ENCODE data around the gene SH2B3. TPM values are rescaled to one million over a fixed set of nuclear protein-coding genes. Genes with fewer than 3 reads are reported as not detected.
A peak's percentile ranks its signal among the peaks of the same experiment; 100 is the strongest.

SH2B3 gene
- 7.8 TPM for total RNA-seq

GRCh38 chr12:111405859-111406473, at the start of gene SH2B3:
SH2B3 (plus strand) TSS chr12:111405923; CDS start chr12:111418146, 12,223 bp downstream.
- no peaks in the 10 kb centered on the region for H3K27me3 ChIP-seq (ENCODE audit: control insufficient read depth in 3 of 3, insufficient read depth in 3 of 3, low read length in 3 of 3)
- peaks cover 48 to 72% (median 64%) of the 10 kb centered on the region in 3 donors for H3K4me1 ChIP-seq (ENCODE audit: control insufficient read depth in 3 of 3, insufficient read depth in 3 of 3, low read length in 3 of 3)
- H3K4me3 ChIP-seq (ENCODE audit: low read length in 3 of 3): peak within 1 kb of the TSS; percentile 75 to 87 (median 86)
- no peaks in the 10 kb centered on the region for H3K36me3 ChIP-seq (ENCODE audit: control insufficient read depth in 3 of 3, insufficient read depth in 3 of 3, low read length in 3 of 3)
- H3K27ac ChIP-seq (ENCODE audit: low read depth, low read length): peak within 1 kb of the TSS; percentile 84
- no peaks in the 10 kb centered on the region for H3K9me3 ChIP-seq (ENCODE audit: control insufficient read depth in 3 of 3, low read length in 3 of 3)
- peak within 1 kb of the TSS; percentile 77 to 91 (median 88) for H3K9ac ChIP-seq (ENCODE audit: low read depth in 1 of 3, low read length in 3 of 3)

DNA sequence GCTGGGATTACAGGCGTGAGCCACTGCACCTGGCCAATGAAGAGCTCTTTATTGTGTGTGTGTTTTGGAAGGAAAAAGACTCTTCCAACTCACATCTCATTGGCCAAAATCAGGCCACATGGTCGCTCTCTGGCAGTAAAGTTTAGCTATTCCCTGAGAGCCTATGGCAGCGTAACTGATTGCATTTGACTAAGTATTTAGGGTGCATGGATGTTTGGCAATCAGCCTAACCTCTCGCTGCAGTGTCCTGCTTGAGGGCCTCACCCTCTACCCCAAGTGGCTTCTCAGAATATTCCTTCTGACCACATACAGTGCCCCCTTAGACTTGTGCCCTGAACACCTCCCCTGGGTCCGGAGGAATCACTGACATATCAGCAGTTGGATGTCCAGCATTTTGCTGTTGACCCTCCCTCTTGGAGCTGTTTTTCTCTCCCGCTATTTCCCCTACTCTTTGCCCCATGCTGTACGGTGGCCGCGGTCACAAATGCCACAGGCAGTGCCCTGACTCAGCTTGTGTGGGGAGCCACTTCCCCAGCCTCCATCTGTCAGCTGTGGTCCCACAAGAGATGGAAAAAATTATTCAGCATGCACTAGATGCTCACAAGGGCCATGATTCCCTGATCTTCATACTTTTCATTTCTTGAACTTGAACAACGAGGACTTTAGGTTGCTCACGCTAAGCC, 46.4 kb upstream of the SH2B3 start:
- Histone ChIP-seq H3K4me1 (ENCODE audit: control insufficient read depth in 3 of 3, insufficient read depth in 3 of 3, low read length in 3 of 3) (peaks cover 6 to 21% (median 10%) of the 10 kb centered on the region in 3 donors), H3K4me3 (ENCODE audit: low read length in 3 of 3) (no peak overlapping the region), H3K36me3 (ENCODE audit: control insufficient read depth in 3 of 3, insufficient read depth in 3 of 3, low read length in 3 of 3) (peaks cover 0 to 8% (median 7%) of the 10 kb centered on the region in 3 donors), H3K27me3 (ENCODE audit: control insufficient read depth in 3 of 3, insufficient read depth in 3 of 3, low read length in 3 of 3) (peaks cover 3 to 11% (median 4%) of the 10 kb centered on the region in 3 donors), H3K9ac (ENCODE audit: low read depth in 1 of 3, low read length in 3 of 3) (no peak overlapping the region), H3K27ac (ENCODE audit: low read depth, low read length) (no peak overlapping the region), H3K9me3 (ENCODE audit: control insufficient read depth in 3 of 3, low read length in 3 of 3) (no peaks in the 10 kb centered on the region)

DNA sequence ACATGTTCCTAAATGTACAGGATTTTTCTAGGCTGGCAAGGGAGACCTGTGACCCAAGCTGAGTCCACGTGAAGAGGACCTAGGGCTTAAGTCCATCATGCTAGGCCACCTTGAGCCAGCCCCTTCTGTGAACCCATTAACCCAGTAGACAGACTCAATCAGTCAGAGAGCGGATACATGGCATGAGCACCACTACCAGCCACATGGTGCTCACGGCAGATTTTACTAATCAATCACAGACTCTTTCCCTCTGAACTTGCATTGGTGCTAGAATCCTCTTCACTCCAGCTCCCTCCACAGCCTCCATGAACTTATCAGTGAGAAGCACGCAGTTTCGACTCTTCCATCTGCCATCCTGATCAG, 45.8 kb upstream of the SH2B3 start:
- no peaks in the 10 kb centered on the region for H3K9me3 ChIP-seq (ENCODE audit: control insufficient read depth in 3 of 3, low read length in 3 of 3)
- peaks cover 2 to 10% (median 7%) of the 10 kb centered on the region in 3 donors for H3K36me3 ChIP-seq (ENCODE audit: control insufficient read depth in 3 of 3, insufficient read depth in 3 of 3, low read length in 3 of 3)
- H3K27ac ChIP-seq (ENCODE audit: low read depth, low read length): no peak overlapping the region
- H3K4me1 ChIP-seq (ENCODE audit: control insufficient read depth in 3 of 3, insufficient read depth in 3 of 3, low read length in 3 of 3): peaks cover 6 to 21% (median 10%) of the 10 kb centered on the region in 3 donors
- peaks cover 3 to 11% (median 4%) of the 10 kb centered on the region in 3 donors for H3K27me3 ChIP-seq (ENCODE audit: control insufficient read depth in 3 of 3, insufficient read depth in 3 of 3, low read length in 3 of 3)
- no peak overlapping the region for H3K4me3 ChIP-seq (ENCODE audit: low read length in 3 of 3)
- no peak overlapping the region for H3K9ac ChIP-seq (ENCODE audit: low read depth in 1 of 3, low read length in 3 of 3)

GRCh38 chr12:111360325-111360930, 45.3 kb upstream of the SH2B3 start:
- Histone ChIP-seq H3K9me3 (ENCODE audit: control insufficient read depth in 3 of 3, low read length in 3 of 3) (no peaks in the 10 kb centered on the region), H3K4me3 (ENCODE audit: low read length in 3 of 3) (no peak overlapping the region), H3K27me3 (ENCODE audit: control insufficient read depth in 3 of 3, insufficient read depth in 3 of 3, low read length in 3 of 3) (peaks cover 3 to 11% (median 4%) of the 10 kb centered on the region in 3 donors), H3K27ac (ENCODE audit: low read depth, low read length) (no peak overlapping the region), H3K4me1 (ENCODE audit: control insufficient read depth in 3 of 3, insufficient read depth in 3 of 3, low read length in 3 of 3) (peaks cover 6 to 21% (median 10%) of the 10 kb centered on the region in 3 donors), H3K36me3 (ENCODE audit: control insufficient read depth in 3 of 3, insufficient read depth in 3 of 3, low read length in 3 of 3) (peaks cover 6 to 15% (median 7%) of the 10 kb centered on the region in 3 donors), H3K9ac (ENCODE audit: low read depth in 1 of 3, low read length in 3 of 3) (no peak overlapping the region)

GRCh38 chr12:111361073-111361716, 44.5 kb upstream of the SH2B3 start:
- Histone ChIP-seq H3K27ac (ENCODE audit: low read depth, low read length) (no peak overlapping the region), H3K27me3 (ENCODE audit: control insufficient read depth in 3 of 3, insufficient read depth in 3 of 3, low read length in 3 of 3) (peaks cover 3 to 11% (median 4%) of the 10 kb centered on the region in 3 donors), H3K36me3 (ENCODE audit: control insufficient read depth in 3 of 3, insufficient read depth in 3 of 3, low read length in 3 of 3) (peaks cover 7 to 18% (median 7%) of the 10 kb centered on the region in 3 donors), H3K4me3 (ENCODE audit: low read length in 3 of 3) (no peak overlapping the region), H3K4me1 (ENCODE audit: control insufficient read depth in 3 of 3, insufficient read depth in 3 of 3, low read length in 3 of 3) (peaks cover 6 to 21% (median 10%) of the 10 kb centered on the region in 3 donors), H3K9me3 (ENCODE audit: control insufficient read depth in 3 of 3, low read length in 3 of 3) (no peaks in the 10 kb centered on the region), H3K9ac (ENCODE audit: low read depth in 1 of 3, low read length in 3 of 3) (no peak overlapping the region)

DNA sequence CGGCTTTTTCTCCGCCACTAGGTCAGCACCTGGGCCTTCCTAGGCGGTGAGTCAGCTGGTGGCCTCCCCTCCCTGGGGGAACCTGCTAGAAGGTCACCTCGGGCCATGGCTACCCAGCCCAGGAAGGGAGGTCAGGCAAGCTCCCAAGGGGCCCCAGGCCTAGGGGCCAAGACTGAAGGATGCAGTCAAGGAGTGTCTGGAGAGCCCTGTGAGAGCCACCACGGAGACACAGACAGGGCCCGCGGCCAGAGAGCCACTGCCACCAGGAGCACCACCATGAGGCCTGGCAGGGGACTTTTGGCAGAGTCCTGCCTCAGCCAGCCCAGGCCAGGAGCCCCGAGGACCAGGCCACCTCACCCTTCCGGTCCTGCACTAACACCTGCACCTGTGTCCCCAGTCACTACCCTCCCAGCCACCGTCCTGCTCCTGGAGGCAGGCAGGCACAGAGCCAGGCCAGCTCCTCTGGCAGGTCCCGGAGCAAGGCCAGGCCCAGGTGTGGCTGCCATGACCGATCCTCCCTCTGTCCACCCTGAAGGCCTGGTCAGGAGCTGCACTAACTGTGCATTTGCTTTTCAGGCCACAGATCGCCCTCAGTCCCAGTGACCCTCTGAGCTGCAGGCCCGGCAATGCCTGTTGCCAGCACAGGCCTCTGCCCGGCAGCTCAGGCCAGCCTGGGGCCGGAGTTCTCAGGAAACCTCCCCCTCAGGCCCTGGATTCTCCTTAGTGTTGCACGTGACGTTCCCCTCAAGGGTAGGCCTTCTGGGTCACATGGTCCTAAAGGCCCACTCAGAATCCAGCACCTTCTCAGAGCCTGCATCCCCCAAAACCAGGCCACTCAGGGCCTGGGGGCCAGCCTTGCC, 43.8 kb upstream of the SH2B3 start:
- no peak overlapping the region for H3K27ac ChIP-seq (ENCODE audit: low read depth, low read length)
- peak overlapping the region in 1 of 3 donors; percentile 54 for H3K9ac ChIP-seq (ENCODE audit: low read depth in 1 of 3, low read length in 3 of 3)
- H3K9me3 ChIP-seq (ENCODE audit: control insufficient read depth in 3 of 3, low read length in 3 of 3): no peaks in the 10 kb centered on the region
- peaks cover 3 to 11% (median 4%) of the 10 kb centered on the region in 3 donors for H3K27me3 ChIP-seq (ENCODE audit: control insufficient read depth in 3 of 3, insufficient read depth in 3 of 3, low read length in 3 of 3)
- peaks cover 7 to 22% (median 10%) of the 10 kb centered on the region in 3 donors for H3K4me1 ChIP-seq (ENCODE audit: control insufficient read depth in 3 of 3, insufficient read depth in 3 of 3, low read length in 3 of 3)
- H3K4me3 ChIP-seq (ENCODE audit: low read length in 3 of 3): no peak overlapping the region
- peaks cover 7 to 18% (median 9%) of the 10 kb centered on the region in 3 donors for H3K36me3 ChIP-seq (ENCODE audit: control insufficient read depth in 3 of 3, insufficient read depth in 3 of 3, low read length in 3 of 3)

GRCh38 chr12:111362687-111363475, 42.8 kb upstream of the SH2B3 start:
- H3K27ac ChIP-seq (ENCODE audit: low read depth, low read length): no peak overlapping the region
- H3K36me3 ChIP-seq (ENCODE audit: control insufficient read depth in 3 of 3, insufficient read depth in 3 of 3, low read length in 3 of 3): peaks cover 7 to 18% (median 9%) of the 10 kb centered on the region in 3 donors
- H3K4me1 ChIP-seq (ENCODE audit: control insufficient read depth in 3 of 3, insufficient read depth in 3 of 3, low read length in 3 of 3): peaks cover 16 to 32% (median 19%) of the 10 kb centered on the region in 3 donors

DNA sequence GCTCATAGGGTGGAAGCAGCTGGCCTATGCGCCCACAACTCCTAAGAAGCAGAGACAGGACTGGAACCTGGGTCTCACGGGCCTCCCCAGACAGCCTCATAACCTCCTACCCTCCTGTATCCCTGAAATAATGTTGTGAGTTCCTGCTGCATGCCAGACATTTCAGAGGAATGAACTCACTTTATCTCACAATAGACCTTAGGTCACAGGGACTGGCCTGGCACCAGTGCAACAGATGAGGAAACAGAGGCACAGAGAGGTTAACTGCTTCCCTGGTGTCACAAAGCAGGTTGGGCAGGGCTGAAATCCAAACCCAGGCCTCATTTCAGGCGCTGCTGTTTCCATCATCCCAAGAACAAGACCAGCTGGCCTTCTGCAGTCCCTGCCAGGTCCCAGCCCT, 42.1 kb upstream of the SH2B3 start:
- Histone ChIP-seq H3K27ac (ENCODE audit: low read depth, low read length) (no peak overlapping the region), H3K36me3 (ENCODE audit: control insufficient read depth in 3 of 3, insufficient read depth in 3 of 3, low read length in 3 of 3) (peaks cover 7 to 18% (median 9%) of the 10 kb centered on the region in 3 donors), H3K9me3 (ENCODE audit: control insufficient read depth in 3 of 3, low read length in 3 of 3) (no peaks in the 10 kb centered on the region), H3K4me1 (ENCODE audit: control insufficient read depth in 3 of 3, insufficient read depth in 3 of 3, low read length in 3 of 3) (peaks cover 23 to 39% (median 26%) of the 10 kb centered on the region in 3 donors), H3K27me3 (ENCODE audit: control insufficient read depth in 3 of 3, insufficient read depth in 3 of 3, low read length in 3 of 3) (peaks cover under 1 to 8% (median 1%) of the 10 kb centered on the region in 3 donors), H3K4me3 (ENCODE audit: low read length in 3 of 3) (no peak overlapping the region), H3K9ac (ENCODE audit: low read depth in 1 of 3, low read length in 3 of 3) (no peak overlapping the region)

More at GRCh38 chr12:111362687-111363475, 42.8 kb upstream of the SH2B3 start:
- H3K27me3 ChIP-seq (ENCODE audit: control insufficient read depth in 3 of 3, insufficient read depth in 3 of 3, low read length in 3 of 3): peaks cover 3 to 11% (median 4%) of the 10 kb centered on the region in 3 donors
- H3K9me3 ChIP-seq (ENCODE audit: control insufficient read depth in 3 of 3, low read length in 3 of 3): no peaks in the 10 kb centered on the region
- H3K9ac ChIP-seq (ENCODE audit: low read depth in 1 of 3, low read length in 3 of 3): no peak overlapping the region
- H3K4me3 ChIP-seq (ENCODE audit: low read length in 3 of 3): no peak overlapping the region

All from skeletal muscle tissue (tissue), 4 donors.